ENCODE measurements around the gene SORCS2.

The SORCS2 gene

DNA sequence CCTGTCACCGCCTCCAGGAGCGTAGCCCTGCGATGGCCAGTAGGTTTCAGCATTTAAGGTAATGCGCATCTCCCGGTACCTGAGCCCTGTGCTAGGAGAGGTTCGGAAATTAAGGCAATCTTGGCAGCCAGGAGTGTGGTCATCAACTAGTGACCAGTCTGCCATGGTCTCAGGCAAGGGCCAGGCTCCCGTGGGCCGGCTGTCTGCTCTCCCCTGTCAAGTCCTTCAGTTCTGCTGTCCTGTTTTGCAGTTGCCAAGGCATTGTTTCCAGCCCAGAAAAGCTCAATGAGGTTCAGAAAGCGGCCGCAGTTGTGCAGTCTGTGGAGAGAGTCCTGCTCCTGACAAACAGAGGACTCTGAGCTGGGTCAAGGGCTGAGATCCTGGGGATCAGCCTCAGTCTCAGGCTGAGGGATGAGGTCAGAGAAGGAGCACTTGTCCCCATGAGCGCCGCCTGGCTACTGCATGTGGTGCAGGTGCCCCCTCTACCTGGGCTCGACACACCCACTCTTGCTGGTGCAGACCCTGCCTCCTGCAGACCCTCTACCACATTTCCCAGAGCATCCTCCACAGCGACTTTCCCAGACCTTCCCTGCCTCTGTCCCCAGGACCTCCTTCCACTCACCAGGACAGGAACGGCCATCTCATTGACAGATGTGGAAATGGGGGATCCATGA is 295.8 kb downstream of the SORCS2 start:
- DNase-seq (ENCODE audit: low spot score): no peak
- no peaks in the 10 kb centered on the region for H3K36me3 Mint-ChIP-seq (ENCODE audit: low read depth)
- no peaks in the 10 kb centered on the region for H3K4me1 Mint-ChIP-seq (ENCODE audit: low read depth)
- peaks cover 4% of the 10 kb centered on the region for H3K27me3 Mint-ChIP-seq (ENCODE audit: low read depth)
- no peak overlapping the region for H3K4me3 Mint-ChIP-seq
- H3K9me3 Mint-ChIP-seq: no peaks in the 10 kb centered on the region
- H3K27ac Mint-ChIP-seq: no peak overlapping the region

DNA sequence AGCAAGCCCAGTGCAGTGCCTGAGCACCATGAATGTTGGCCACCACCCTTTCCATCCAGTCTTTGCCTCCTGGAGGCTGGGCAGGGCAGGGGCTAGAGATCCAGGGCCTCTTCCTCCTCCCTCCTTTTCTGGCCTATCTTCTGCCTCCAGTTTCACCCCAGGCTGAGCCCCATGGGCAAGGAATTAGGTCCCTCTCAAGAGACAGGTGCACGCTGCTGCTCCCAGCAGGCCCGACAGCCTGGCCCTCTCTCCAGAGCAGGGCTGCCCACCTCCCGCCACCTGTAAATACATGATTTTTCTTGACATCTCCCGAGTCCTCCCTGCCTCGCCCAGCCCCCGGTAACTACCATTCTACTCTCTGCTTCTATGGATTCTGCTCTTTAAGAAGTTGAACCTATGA is 299.6 kb downstream of the SORCS2 start:
- Mint-ChIP-seq H3K9me3 (no peaks in the 10 kb centered on the region), H3K4me3 (no peak overlapping the region), H3K27me3 (ENCODE audit: low read depth) (peaks cover 4% of the 10 kb centered on the region), H3K27ac (no peak overlapping the region), H3K4me1 (ENCODE audit: low read depth) (no peaks in the 10 kb centered on the region), H3K36me3 (ENCODE audit: low read depth) (no peaks in the 10 kb centered on the region)
- no peak for DNase-seq (ENCODE audit: low spot score)

- Mint-ChIP-seq H3K27ac (no peak overlapping the region), H3K9me3 (no peaks in the 10 kb centered on the region), H3K27me3 (ENCODE audit: low read depth) (no peaks in the 10 kb centered on the region), H3K36me3 (ENCODE audit: low read depth) (no peaks in the 10 kb centered on the region), H3K4me3 (no peak overlapping the region), H3K4me1 (ENCODE audit: low read depth) (no peaks in the 10 kb centered on the region)
- DNase-seq (ENCODE audit: low spot score): no peak
Measured at GRCh38 chr4:7498446-7499200, 306.3 kb downstream of the SORCS2 start.

GRCh38 chr4:7499661-7500060 is 307.3 kb downstream of the SORCS2 start:
- DNase-seq (ENCODE audit: low spot score): no peak
- Mint-ChIP-seq H3K27me3 (ENCODE audit: low read depth) (no peaks in the 10 kb centered on the region), H3K27ac (no peak overlapping the region), H3K9me3 (no peaks in the 10 kb centered on the region), H3K4me1 (ENCODE audit: low read depth) (no peaks in the 10 kb centered on the region), H3K4me3 (no peak overlapping the region), H3K36me3 (ENCODE audit: low read depth) (no peaks in the 10 kb centered on the region)

GRCh38 chr4:7500404-7500803 is 308.1 kb downstream of the SORCS2 start:
- H3K9me3 Mint-ChIP-seq: no peaks in the 10 kb centered on the region

DNA sequence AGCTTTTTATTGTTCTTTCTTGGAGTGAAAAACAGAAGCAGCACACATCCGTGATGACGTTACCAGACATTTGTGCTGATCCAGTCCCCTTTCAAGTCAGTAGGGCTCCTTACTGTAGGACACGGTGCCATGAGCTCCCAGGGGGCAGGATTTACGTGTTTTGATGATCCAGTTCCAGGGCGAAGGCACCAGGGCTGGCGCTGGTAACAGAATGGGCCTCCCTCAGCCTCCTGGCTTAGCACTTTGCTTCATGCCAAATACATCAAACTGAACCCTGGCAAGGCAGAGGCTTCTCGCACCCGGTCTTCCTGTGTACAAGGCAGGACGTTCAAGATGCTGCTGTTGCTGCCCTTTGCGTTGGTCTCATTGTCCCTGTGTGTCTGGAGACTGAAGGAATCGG is 309.0 kb downstream of the SORCS2 start:
- no peak for DNase-seq (ENCODE audit: low spot score)
- H3K9me3 Mint-ChIP-seq: no peaks in the 10 kb centered on the region
- H3K36me3 Mint-ChIP-seq (ENCODE audit: low read depth): no peaks in the 10 kb centered on the region
- H3K27ac Mint-ChIP-seq: no peak overlapping the region
- no peaks in the 10 kb centered on the region for H3K27me3 Mint-ChIP-seq (ENCODE audit: low read depth)
- no peak overlapping the region for H3K4me3 Mint-ChIP-seq
- H3K4me1 Mint-ChIP-seq (ENCODE audit: low read depth): no peaks in the 10 kb centered on the region

More at GRCh38 chr4:7500404-7500803, 308.1 kb downstream of the SORCS2 start:
- H3K4me1 Mint-ChIP-seq (ENCODE audit: low read depth): no peaks in the 10 kb centered on the region
- no peak overlapping the region for H3K4me3 Mint-ChIP-seq
- DNase-seq (ENCODE audit: low spot score): no peak
- no peaks in the 10 kb centered on the region for H3K27me3 Mint-ChIP-seq (ENCODE audit: low read depth)
- H3K27ac Mint-ChIP-seq: no peak overlapping the region
- no peaks in the 10 kb centered on the region for H3K36me3 Mint-ChIP-seq (ENCODE audit: low read depth)

DNA sequence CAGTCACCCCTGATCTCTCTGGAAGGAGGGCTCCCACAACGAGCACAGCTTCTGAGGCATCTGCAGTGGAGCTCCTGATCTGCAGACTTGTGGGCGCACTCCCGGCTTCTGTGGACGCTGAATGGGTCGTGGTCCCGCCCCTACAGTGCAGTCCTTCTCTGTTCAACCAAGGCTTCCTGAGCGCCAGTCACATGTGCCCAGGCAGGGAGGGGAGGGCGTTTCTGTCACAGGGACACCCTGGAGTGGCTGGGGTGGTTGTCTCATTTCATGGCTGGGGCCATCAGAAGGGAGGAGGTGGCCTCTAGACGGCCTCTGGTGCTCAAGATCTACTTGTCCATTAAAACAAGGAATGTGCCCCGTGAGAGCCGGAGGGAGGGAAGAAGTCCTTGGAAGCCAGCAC is 309.5 kb downstream of the SORCS2 start:
- no peaks in the 10 kb centered on the region for H3K4me1 Mint-ChIP-seq (ENCODE audit: low read depth)
- H3K27me3 Mint-ChIP-seq (ENCODE audit: low read depth): no peaks in the 10 kb centered on the region
- H3K9me3 Mint-ChIP-seq: no peaks in the 10 kb centered on the region
- H3K4me3 Mint-ChIP-seq: no peak overlapping the region
- H3K36me3 Mint-ChIP-seq (ENCODE audit: low read depth): no peaks in the 10 kb centered on the region
- no peak for DNase-seq (ENCODE audit: low spot score)
- H3K27ac Mint-ChIP-seq: no peak overlapping the region

DNA sequence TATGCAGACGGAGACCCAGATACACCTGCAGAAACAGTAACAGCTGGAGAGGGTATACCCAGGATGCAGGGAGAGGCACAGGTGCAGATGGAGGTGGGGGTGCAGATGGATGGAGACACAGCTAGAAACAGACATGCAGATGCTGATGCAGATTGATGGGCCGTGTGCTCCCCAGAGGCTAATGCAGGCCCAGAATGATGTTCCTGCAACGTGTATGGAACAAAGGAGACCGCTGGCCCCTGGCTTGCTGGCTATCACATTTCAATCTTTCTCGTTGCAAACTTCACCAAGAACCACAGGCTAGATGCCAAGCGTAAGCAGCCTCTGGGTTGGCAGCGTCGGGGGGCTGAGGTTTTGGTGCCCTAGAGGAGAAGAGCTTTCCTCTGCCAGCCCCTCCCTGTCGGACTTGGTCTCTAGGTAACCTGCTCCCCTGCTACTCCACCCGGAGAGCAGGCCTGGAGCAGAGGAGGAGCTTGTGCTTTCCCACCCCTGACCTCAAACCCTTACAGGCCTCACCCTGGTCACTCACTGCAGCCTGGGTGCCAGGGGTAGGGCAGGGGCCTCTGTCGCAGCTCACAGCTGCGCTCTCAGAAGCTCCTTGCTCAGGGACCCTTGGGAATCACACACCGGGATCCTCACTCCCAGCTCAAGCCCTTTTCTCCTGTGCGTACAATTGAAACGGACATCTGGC is 311.4 kb downstream of the SORCS2 start:
- DNase-seq (ENCODE audit: low spot score): no peak
- H3K27ac Mint-ChIP-seq: no peak overlapping the region
- peaks cover 7% of the 10 kb centered on the region for H3K27me3 Mint-ChIP-seq (ENCODE audit: low read depth)
- no peaks in the 10 kb centered on the region for H3K9me3 Mint-ChIP-seq
- no peaks in the 10 kb centered on the region for H3K36me3 Mint-ChIP-seq (ENCODE audit: low read depth)
- no peak overlapping the region for H3K4me3 Mint-ChIP-seq
- peaks cover 4% of the 10 kb centered on the region for H3K4me1 Mint-ChIP-seq (ENCODE audit: low read depth)

DNA sequence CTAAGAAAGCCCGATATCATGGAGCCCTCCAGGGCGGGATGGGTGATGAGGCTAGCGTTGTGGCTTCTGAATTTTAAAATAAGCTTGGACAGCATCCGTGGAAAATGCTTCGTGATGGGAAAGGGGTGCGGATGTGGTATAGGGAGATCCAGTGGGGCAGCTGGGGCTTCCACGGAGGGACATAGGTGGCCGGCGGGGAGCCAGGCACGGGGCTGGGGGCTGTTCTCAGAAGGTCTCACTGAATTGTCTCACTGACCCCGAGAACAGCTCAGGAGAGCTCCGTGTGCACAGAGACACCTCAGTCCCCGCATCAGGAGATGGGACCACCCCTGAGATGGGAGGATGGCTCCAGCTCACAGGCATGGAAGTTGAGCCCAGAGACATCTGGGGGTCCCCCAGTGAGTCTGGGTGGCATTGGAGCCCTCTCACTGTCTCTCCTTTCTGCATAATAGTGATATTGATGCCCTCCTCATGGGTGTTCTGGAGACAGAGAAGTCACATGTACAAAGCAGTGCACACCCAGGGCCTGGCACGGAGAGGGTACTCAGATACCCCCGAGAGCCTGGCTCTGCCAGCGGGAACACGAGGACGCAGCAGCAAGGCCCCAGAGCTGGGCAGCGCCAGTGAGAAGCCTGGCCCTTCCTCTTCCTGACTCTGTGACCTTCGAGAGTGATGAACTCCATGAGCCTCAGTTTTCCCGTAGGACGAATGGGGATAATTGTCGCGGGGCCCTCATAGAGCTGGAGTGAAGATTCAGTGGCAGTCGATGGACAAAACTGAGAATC is 313.0 kb downstream of the SORCS2 start:
- Mint-ChIP-seq H3K27ac (no peak overlapping the region), H3K4me3 (no peak overlapping the region), H3K9me3 (no peaks in the 10 kb centered on the region), H3K27me3 (ENCODE audit: low read depth) (peaks cover 10% of the 10 kb centered on the region), H3K4me1 (ENCODE audit: low read depth) (peaks cover 4% of the 10 kb centered on the region), H3K36me3 (ENCODE audit: low read depth) (no peaks in the 10 kb centered on the region)
- no peak for DNase-seq (ENCODE audit: low spot score)

- no peak overlapping the region for H3K4me3 Mint-ChIP-seq
Measured at GRCh38 chr4:7506119-7506518, 313.8 kb downstream of the SORCS2 start.

GRCh38 chr4:7506572-7506971 is 314.2 kb downstream of the SORCS2 start:
- H3K27me3 Mint-ChIP-seq (ENCODE audit: low read depth): peaks cover 16% of the 10 kb centered on the region
- H3K4me1 Mint-ChIP-seq (ENCODE audit: low read depth): peaks cover 4% of the 10 kb centered on the region
- H3K9me3 Mint-ChIP-seq: no peaks in the 10 kb centered on the region
- DNase-seq (ENCODE audit: low spot score): no peak
- no peak overlapping the region for H3K4me3 Mint-ChIP-seq
- H3K27ac Mint-ChIP-seq: no peak overlapping the region
- no peaks in the 10 kb centered on the region for H3K36me3 Mint-ChIP-seq (ENCODE audit: low read depth)

More at GRCh38 chr4:7506119-7506518, 313.8 kb downstream of the SORCS2 start:
- DNase-seq (ENCODE audit: low spot score): no peak
- Mint-ChIP-seq H3K9me3 (no peaks in the 10 kb centered on the region), H3K36me3 (ENCODE audit: low read depth) (no peaks in the 10 kb centered on the region), H3K4me1 (ENCODE audit: low read depth) (peaks cover 4% of the 10 kb centered on the region), H3K27me3 (ENCODE audit: low read depth) (peaks cover 15% of the 10 kb centered on the region), H3K27ac (no peak overlapping the region)

DNA sequence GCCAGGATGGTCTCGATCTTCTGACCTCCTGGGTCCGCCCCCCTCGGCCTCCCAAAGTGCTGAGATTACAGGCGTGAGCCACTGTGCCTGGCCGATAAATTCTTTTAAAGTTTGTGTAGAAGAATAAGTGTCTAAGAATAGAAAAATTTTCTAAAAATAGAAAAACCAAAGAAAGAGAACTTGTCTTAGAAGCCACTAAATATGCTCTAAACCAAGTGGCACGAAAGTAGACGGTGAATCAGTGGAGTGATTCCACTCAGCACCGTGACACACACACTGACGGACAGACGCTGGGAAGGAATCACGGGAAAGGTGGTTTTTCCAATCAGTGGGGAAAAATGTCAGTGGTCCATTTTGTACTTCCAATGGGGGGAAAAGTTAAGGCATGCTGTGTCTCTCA is 315.0 kb downstream of the SORCS2 start:
- no peaks in the 10 kb centered on the region for H3K9me3 Mint-ChIP-seq
- H3K4me3 Mint-ChIP-seq: no peak overlapping the region
- H3K27me3 Mint-ChIP-seq (ENCODE audit: low read depth): peaks cover 19% of the 10 kb centered on the region
- peaks cover 4% of the 10 kb centered on the region for H3K4me1 Mint-ChIP-seq (ENCODE audit: low read depth)
- no peak for DNase-seq (ENCODE audit: low spot score)
- H3K36me3 Mint-ChIP-seq (ENCODE audit: low read depth): no peaks in the 10 kb centered on the region
- H3K27ac Mint-ChIP-seq: no peak overlapping the region

GRCh38 chr4:7510066-7510465 is 317.7 kb downstream of the SORCS2 start:
- Mint-ChIP-seq H3K27me3 (ENCODE audit: low read depth) (peaks cover 19% of the 10 kb centered on the region), H3K4me3 (no peak overlapping the region), H3K27ac (no peak overlapping the region), H3K9me3 (no peaks in the 10 kb centered on the region), H3K36me3 (ENCODE audit: low read depth) (no peaks in the 10 kb centered on the region), H3K4me1 (ENCODE audit: low read depth) (peaks cover 4% of the 10 kb centered on the region)
- no peak for DNase-seq (ENCODE audit: low spot score)

- Mint-ChIP-seq H3K9me3 (no peaks in the 10 kb centered on the region), H3K27ac (no peak overlapping the region), H3K27me3 (ENCODE audit: low read depth) (peaks cover 19% of the 10 kb centered on the region), H3K36me3 (ENCODE audit: low read depth) (no peaks in the 10 kb centered on the region), H3K4me3 (no peak overlapping the region), H3K4me1 (ENCODE audit: low read depth) (peaks cover 4% of the 10 kb centered on the region)
- no peak for DNase-seq (ENCODE audit: low spot score)
Measured at GRCh38 chr4:7510538-7510937, 318.2 kb downstream of the SORCS2 start.
